Nephron progenitor cell (in vitro differentiated cells): Measurements from ENCODE around the gene CADM1.

Experiments used
- DNase-seq: peaks from one replicate; pipeline ENCODE4 v3.0.0; 2021
- H3K27ac Mint-ChIP-seq: 2 replicates; pipeline ENCODE4 v1.8.0; 2021; ENCODE audit warnings: mild to moderate bottlenecking, moderate library complexity, mixed read lengths
- H3K27me3 Mint-ChIP-seq: 2 replicates; pipeline ENCODE4 v1.8.0; 2021; ENCODE audit warnings: mild to moderate bottlenecking, low read depth, mixed read lengths; ENCODE audit not compliant: poor library complexity
- H3K36me3 Mint-ChIP-seq: 2 replicates; pipeline ENCODE4 v1.8.0; 2021; ENCODE audit warnings: low read depth, mixed read lengths
- H3K4me1 Mint-ChIP-seq: 2 replicates; pipeline ENCODE4 v1.8.0; 2021; ENCODE audit warnings: mixed read lengths
- H3K4me3 Mint-ChIP-seq: 2 replicates; pipeline ENCODE4 v1.8.0; 2021; ENCODE audit warnings: mild to moderate bottlenecking, moderate library complexity, mixed read lengths
- H3K9me3 Mint-ChIP-seq: 2 replicates; pipeline ENCODE4 v1.8.0; 2021; ENCODE audit warnings: mild to moderate bottlenecking, moderate library complexity, mixed read lengths
- CTCF ChIP-seq: fragments of 200-600 bp; sonication (generic); IDR thresholded peaks from 2 replicates; pipeline ENCODE4 v1.5.0; 2021; ENCODE audit warnings: antibody characterized with exemption

CADM1 gene

GRCh38 chr11:115503886-115504275 lies 334 bp downstream of the CADM1 start:
- H3K9me3 Mint-ChIP-seq: no peaks in the 10 kb centered on the region
- peaks cover 15% of the 10 kb centered on the region for H3K4me1 Mint-ChIP-seq
- DNase-seq: no peak
- H3K27ac Mint-ChIP-seq: no peak overlapping the region
- no peak for TF ChIP-seq CTCF
- peaks cover 4% of the 10 kb centered on the region for H3K27me3 Mint-ChIP-seq
- peak overlapping the region; percentile 97 for H3K4me3 Mint-ChIP-seq
- H3K36me3 Mint-ChIP-seq: no peaks in the 10 kb centered on the region

GRCh38 chr11:115503083-115503885 lies 931 bp downstream of the CADM1 start:
- no peak for TF ChIP-seq CTCF
- no peaks in the 10 kb centered on the region for H3K9me3 Mint-ChIP-seq
- H3K4me1 Mint-ChIP-seq: peaks cover 15% of the 10 kb centered on the region
- peaks cover 4% of the 10 kb centered on the region for H3K36me3 Mint-ChIP-seq
- no peak overlapping the region for H3K27ac Mint-ChIP-seq
- DNase-seq: peak; percentile 64
- H3K4me3 Mint-ChIP-seq: peak overlapping the region; percentile 97
- peaks cover 4% of the 10 kb centered on the region for H3K27me3 Mint-ChIP-seq

GRCh38 chr11:115502636-115503082 lies 1.6 kb downstream of the CADM1 start:
- no peak for TF ChIP-seq CTCF
- Mint-ChIP-seq H3K27ac (no peak overlapping the region), H3K4me1 (peaks cover 15% of the 10 kb centered on the region), H3K36me3 (peaks cover 9% of the 10 kb centered on the region), H3K4me3 (no peak overlapping the region), H3K9me3 (no peaks in the 10 kb centered on the region), H3K27me3 (peaks cover 4% of the 10 kb centered on the region)
- DNase-seq: peak; percentile 29

GRCh38 chr11:115501893-115502589 lies 2.2 kb downstream of the CADM1 start:
- peaks cover 15% of the 10 kb centered on the region for H3K36me3 Mint-ChIP-seq
- H3K27me3 Mint-ChIP-seq: peaks cover under 1% of the 10 kb centered on the region
- TF ChIP-seq CTCF: no peak
- no peak overlapping the region for H3K4me3 Mint-ChIP-seq
- H3K4me1 Mint-ChIP-seq: peaks cover 15% of the 10 kb centered on the region
- H3K27ac Mint-ChIP-seq: no peak overlapping the region
- no peaks in the 10 kb centered on the region for H3K9me3 Mint-ChIP-seq
- peak; percentile 7 for DNase-seq

- Mint-ChIP-seq H3K9me3 (no peaks in the 10 kb centered on the region), H3K27ac (no peak overlapping the region), H3K4me3 (no peak overlapping the region), H3K4me1 (peaks cover 15% of the 10 kb centered on the region), H3K27me3 (no peaks in the 10 kb centered on the region), H3K36me3 (peaks cover 19% of the 10 kb centered on the region)
- no peak for DNase-seq
- TF ChIP-seq CTCF: no peak
Observed at GRCh38 chr11:115501502-115501892, 2.7 kb downstream of the CADM1 start.
